NK-92 treated with Interleukin-12 subunit alpha and Interleukin-12 subunit beta, amount 100 ng/mL, for 24 hours (cell line): ENCODE data around the gene PRR15L.
"Not testable (repeated sequence)": the region's sequence is repeated elsewhere in the genome, so short reads cannot be mapped to it uniquely, and the experiment has no call there.

Source experiments
- DNase-seq: peaks from one replicate; lab custom pipeline; 2025; lab: John Stamatoyannopoulos, UW

Gene PRR15L

DNA sequence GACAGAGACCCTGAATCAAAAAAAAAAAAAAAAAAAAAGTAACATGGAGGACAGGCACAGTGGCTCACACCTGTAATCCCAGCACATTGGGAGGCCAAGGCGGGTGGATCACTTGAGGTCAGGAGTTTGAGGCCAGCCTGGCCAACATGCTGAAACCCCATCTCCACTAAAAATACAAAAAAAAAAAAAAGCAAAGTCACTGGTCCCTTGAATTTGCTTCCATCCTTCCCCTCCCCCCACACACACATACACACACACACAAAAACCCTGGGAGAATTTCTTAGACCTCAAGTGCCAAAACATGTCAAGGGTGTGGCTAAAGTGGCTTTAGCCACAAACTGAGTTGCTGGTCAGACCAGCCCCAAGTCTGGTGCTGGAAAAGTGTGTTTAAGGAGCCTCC lies 30.8 kb upstream of the PRR15L start:
- not testable (repeated sequence) for DNase-seq

- DNase-seq = no peak
Measured at GRCh38 chr17:47987240-47987835, 29.7 kb upstream of the PRR15L start.

DNA sequence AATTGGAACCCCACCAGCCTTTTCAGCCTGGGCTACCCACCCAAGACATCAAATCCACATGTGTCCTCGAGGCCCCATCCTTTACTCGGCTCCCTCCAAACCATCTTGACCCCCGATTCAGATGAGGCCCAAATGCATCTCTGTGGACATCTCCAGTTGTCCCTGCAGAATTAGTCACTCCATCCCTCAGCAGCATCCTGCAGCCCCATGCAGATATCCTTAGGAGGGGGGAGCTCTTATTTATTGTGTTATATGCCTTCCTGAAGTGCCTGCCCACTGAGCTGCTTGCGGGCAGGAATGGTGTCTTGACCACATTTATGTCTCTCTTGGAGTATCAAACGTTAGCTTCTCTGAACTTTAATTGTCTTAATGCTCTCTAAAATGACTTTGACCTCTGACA lies 28.8 kb upstream of the PRR15L start:
- no peak for DNase-seq

GRCh38 chr17:47983492-47984223 lies 26.0 kb upstream of the PRR15L start:
- DNase-seq = no peak

GRCh38 chr17:47982645-47983390 lies 25.1 kb upstream of the PRR15L start:
- no peak for DNase-seq

DNA sequence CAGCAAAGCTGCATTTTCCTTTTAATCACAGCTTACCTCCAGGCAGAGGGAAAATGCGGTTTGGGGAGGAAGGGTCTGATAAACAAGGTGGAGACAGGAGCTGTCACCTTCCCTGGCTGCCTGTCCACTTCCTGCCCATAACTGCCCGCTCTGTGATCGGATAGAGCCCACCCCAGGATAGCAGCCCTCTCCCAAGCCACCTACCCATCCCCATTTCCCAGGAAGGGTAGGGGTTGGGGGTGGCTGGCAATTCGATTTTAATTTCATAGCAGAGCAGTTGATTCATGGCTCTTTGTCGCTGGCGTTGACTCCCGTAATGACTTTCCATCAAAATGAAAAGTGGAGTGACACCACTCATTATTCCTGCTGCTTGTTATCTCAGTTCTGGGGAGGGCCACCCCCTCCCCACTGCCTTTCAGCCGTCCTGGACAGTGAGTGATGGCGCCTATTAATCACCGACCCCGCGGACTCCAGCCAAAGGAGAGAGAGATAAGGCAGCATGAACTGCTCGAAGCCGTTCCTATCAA lies 24.5 kb upstream of the PRR15L start:
- DNase-seq = no peak

DNA sequence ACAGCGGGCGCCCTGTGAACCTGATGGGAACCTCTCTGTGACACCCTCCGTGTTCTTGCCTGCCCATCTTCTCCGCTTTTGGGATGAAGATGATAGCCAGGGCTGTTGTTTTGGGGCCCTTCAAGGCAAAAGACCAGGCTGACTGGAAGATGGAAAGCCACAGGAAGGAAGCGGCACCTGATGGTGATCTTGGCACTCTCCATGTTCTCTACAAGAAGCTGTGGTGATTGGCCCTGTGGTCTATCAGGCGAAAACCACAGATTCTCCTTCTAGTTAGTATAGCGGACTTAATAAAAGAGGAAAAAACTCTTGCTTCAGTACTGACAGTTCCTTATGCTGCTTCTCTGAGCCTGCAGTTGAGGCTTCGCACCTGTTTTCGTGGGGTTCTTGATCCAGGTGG lies 23.8 kb upstream of the PRR15L start:
- no peak for DNase-seq

DNA sequence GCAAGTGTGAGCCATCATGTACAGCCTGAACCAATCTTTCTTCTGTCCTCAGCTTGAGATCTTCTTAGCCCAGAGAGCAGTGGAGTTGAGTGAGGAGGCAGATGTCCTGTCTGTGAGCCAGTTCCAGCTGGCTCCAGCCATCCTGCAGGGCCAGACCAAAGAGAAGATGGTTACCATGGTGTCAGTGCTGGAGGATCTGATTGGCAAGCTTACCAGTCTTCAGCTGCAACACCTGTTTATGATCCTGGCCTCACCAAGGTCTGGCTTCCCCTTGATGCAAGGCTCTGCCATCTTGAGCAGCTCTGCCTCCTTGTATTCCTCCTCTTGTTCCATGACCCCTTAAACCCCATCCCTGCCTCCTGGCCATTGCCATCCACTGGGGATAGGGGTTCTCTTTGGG lies 22.9 kb upstream of the PRR15L start:
- no peak for DNase-seq

DNA sequence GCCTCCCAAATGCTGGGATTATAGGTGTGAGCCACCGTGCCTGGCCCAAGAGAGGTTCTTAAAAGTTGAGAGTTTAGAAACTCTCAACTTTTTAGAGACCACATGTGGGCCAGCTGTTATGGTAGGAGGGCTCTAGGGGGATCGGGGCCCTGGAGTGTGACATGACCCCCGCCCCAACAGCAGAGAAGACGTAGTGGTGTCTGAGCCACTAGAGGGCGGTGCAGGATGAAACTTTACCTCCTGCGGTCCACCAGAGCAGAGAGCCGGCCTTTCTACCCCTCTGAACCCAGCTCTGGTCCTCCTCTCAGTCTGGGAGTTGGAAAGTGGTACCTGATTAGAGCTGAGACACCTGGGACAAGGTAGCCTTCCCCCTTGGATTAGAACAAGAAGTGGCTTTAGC lies 20.6 kb upstream of the PRR15L start:
- no peak for DNase-seq

- no peak for DNase-seq
Measured at GRCh38 chr17:47975823-47976205, 18.1 kb upstream of the PRR15L start.

DNA sequence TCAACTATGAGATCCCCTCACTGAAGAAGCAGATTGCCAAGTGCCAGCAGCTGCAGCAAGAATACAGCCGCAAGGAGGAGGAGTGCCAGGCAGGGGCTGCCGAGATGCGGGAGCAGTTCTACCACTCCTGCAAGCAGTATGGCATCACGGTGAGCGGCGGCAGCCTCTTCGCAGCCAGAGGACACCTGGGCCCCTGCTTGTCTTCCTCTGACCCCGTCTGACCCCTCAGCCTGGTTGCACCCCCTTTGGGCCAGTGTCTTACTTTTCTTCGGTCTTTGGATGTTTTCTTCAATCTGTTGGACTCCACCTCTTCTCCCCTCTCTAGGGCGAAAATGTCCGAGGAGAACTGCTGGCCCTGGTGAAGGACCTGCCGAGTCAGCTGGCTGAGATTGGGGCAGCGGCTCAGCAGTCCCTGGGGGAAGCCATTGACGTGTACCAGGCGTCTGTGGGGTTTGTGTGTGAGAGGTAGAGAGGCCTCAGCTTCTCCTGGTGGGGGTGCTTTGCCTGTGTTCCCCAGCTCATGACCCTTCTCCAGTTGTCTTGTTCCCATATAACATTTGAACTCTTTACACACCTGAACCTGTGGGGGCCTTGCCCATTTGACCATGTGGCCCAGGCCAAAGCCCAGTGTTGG lies 17.6 kb upstream of the PRR15L start:
- DNase-seq = no peak

- no peak for DNase-seq
Measured at GRCh38 chr17:47973541-47973940, 15.9 kb upstream of the PRR15L start.

- DNase-seq = peak; percentile 99
Measured at GRCh38 chr17:47970725-47971499, 13.2 kb upstream of the PRR15L start, which contains the start of gene CDK5RAP3. TSS of gene CDK5RAP3 (plus strand) at chr17:47971113. CDS start at chr17:47971147, 34 bp downstream.

GRCh38 chr17:47969930-47970724 lies 12.4 kb upstream of the PRR15L start:
- no peak for DNase-seq

- DNase-seq = no peak
Measured at GRCh38 chr17:47968836-47969235, 11.2 kb upstream of the PRR15L start.

- DNase-seq = no peak
Measured at GRCh38 chr17:47967607-47968252, 10.0 kb upstream of the PRR15L start.

GRCh38 chr17:47966079-47966519 lies 8.4 kb upstream of the PRR15L start:
- DNase-seq = no peak

GRCh38 chr17:47964856-47965255 lies 7.2 kb upstream of the PRR15L start:
- no peak for DNase-seq

DNA sequence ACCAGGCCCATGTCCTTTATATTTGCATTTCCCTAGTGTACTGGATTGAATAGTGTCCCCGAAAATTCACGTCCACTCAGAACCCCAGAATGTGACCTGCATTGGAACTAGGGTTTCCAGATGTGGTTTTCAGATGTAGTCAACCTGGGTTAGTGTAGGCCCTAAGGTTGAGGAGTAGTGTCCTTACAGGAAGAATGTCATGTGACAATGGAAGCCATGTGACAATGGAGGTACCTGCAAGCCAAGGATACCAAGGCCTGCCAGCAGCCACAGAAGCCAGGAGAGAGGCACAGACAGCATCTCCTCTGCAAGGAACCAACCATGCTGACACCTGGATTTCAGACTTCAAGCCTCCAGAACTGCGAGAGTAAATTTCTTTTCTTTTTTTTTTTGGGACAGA lies 5.2 kb upstream of the PRR15L start:
- DNase-seq = no peak

DNA sequence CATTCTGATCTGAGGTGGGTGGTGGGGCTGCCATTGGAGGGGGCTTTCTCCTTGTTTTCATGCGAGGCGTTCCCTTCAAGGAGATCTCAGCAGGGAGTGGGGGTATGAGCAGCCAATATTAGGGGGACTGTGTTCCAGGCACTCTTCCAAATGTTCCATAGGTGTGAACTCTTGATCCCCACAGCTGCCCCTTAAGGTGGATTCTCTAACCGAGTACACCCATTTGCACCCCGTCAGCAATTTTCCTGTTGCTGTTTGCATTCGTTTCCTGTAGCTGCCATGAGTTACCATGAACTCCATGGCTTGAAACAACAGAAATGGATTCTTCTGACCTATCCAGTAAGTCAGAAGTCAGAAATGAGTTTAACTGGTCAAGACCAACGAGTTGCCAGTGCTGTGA lies 3.7 kb upstream of the PRR15L start:
- no peak for DNase-seq
